ENCODE data around the gene ZNF638. TPM values are rescaled to one million over a fixed set of nuclear protein-coding genes. Genes with fewer than 3 reads are reported as not detected.
A peak's percentile ranks its signal among the peaks of the same experiment; 100 is the strongest.

ZNF638 gene
- total RNA-seq, 1 experiment from 2014 or later = 108 TPM

DNA sequence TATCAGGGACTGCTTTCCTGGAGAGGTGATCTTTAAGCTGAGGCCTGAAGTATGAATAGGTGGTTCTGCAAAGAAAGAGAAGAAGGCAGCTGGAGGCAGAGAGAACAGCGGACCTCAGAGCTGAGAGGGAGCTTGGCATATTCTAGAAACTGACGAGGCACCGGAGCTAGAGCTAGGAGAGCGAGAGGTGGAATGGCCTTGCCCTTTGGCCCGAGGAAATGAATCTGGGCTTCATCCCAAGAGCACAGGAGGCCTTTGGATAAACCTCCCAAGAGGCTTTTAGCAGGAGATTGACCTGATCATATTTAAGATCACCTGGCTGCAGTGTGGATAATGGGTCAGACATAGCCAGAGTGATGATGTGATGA lies 129.7 kb downstream of the ZNF638 start:
- Histone ChIP-seq H3K36me3 (ENCODE audit: control insufficient read depth in 1 of 2, insufficient read depth in 2 of 2, low read length in 2 of 2) (no peaks in the 10 kb centered on the region), H3K9me3 (ENCODE audit: control insufficient read depth in 1 of 2, insufficient read depth in 1 of 2, low read depth in 1 of 2, low read length in 2 of 2) (no peaks in the 10 kb centered on the region), H3K4me3 (replicated peaks in 1 of 2; ENCODE audit: low read depth in 1 of 2, low read length in 2 of 2) (no peak overlapping the region), H3K9ac (ENCODE audit: low read length) (no peak overlapping the region), H3K4me1 (ENCODE audit: control insufficient read depth in 1 of 2, insufficient read depth in 2 of 2, low read length in 2 of 2) (peaks cover 0 to 14% of the 10 kb centered on the region in 2 experiments; a peak in 1 of 4 replicates), H3K79me2 (ENCODE audit: insufficient read depth, low read length) (no peaks in the 10 kb centered on the region), H2AFZ (ENCODE audit: low read depth, low read length, poor library complexity, severe bottlenecking) (peak overlapping the region; percentile 46), H3K9me2 (ENCODE audit: insufficient read depth) (no peaks in the 10 kb centered on the region), H3K27ac (ENCODE audit: low read depth, low read length) (no peak overlapping the region), H4K20me1 (ENCODE audit: insufficient read depth) (no peaks in the 10 kb centered on the region), H3K4me2 (ENCODE audit: low read length) (no peak overlapping the region), H3K27me3 (ENCODE audit: insufficient read depth, low read length) (no peaks in the 10 kb centered on the region)
- ChIA-PET POLR2A (no interaction called here), RAD21 (ENCODE audit: low non-redundant PET in 1 of 2, low total read pairs in 2 of 2, uncharacterized antibody in 2 of 2, unreplicated experiment in 2 of 2) (interaction anchor here (1.1 to 2.6 kb wide), 5 partner anchors 15 to 236 kb away, joined by 3 to 23 read pairs (median 6); no protein-coding TSS in a partner anchor), CTCF (interaction anchor here (0.9 to 4.8 kb wide), 12 partner anchors 8 to 52 kb away, joined by 3 to 61 read pairs (median 6); no protein-coding TSS in a partner anchor)
- intact Hi-C loops (cut with micrococcal nuclease) = loop anchor here (1.0 kb wide), 1 partner anchor 49 kb away; no protein-coding TSS in a partner anchor
- DNase-seq (ENCODE audit: low read depth, low spot score) (no peak), ATAC-seq (0 out of 2 replicates have a peak, but pooled peaks have one; percentile 9)
- TF ChIP-seq EGR1 (IDR thresholded peaks at IDR 0.05; ENCODE audit: low read depth) (no peak), JUND (IDR thresholded peaks at IDR 0.05) (no peak), EZH2phosphoT487 (IDR thresholded peaks at IDR 0.05; ENCODE audit: borderline replicate concordance) (no peak)
- TF ChIP-seq, protein P1, sequence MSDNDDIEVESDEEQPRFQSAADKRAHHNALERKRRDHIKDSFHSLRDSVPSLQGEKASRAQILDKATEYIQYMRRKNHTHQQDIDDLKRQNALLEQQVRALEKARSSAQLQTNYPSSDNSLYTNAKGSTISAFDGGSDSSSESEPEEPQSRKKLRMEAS (IDR thresholded peaks at IDR 0.05) = no peak
- no TSS peak for BruUV-seq (replicated peaks)

DNA sequence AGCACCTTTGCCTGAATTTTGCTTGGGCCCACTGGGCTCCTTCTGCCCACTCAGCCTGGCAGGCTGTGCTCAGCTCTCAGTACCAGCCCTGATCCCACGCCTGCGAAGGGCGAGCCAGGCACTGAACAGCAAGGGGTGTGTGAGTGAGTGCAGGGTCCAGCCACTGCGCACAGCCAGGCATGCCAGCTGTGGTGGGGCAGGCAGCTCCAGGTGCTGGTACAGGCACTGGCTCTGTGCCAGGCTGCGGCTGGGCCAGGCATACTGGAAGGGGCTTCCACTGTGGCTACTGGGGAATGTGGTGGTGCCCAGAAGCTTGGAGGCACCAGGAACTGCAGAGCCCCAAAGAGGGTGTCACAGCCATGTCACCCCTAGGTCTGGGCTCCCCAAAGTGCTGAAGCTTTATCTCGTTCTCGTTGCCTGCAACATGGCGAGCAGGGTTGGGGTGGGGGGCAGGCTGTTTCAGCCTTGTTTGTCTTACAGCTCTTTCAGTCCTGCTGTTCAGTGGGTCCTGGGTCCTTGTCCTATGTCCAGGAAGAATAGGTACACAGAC lies 130.5 kb downstream of the ZNF638 start:
- no peaks in the 10 kb centered on the region for H4K20me1 ChIP-seq (ENCODE audit: insufficient read depth)
- ATAC-seq (no peak), DNase-seq (ENCODE audit: low read depth, low spot score) (no peak)
- H3K4me1 ChIP-seq (ENCODE audit: control insufficient read depth in 1 of 2, insufficient read depth in 2 of 2, low read length in 2 of 2) = peaks cover 0 to 22% of the 10 kb centered on the region in 2 experiments; a peak in 3 of 4 replicates
- intact Hi-C loops (cut with micrococcal nuclease) = no loop called here
- no peaks in the 10 kb centered on the region for H3K36me3 ChIP-seq (ENCODE audit: control insufficient read depth in 1 of 2, insufficient read depth in 2 of 2, low read length in 2 of 2)
- H3K79me2 ChIP-seq (ENCODE audit: insufficient read depth, low read length) = no peaks in the 10 kb centered on the region
- no peak overlapping the region for H2AFZ ChIP-seq (ENCODE audit: low read depth, low read length, poor library complexity, severe bottlenecking)
- no peak overlapping the region for H3K27ac ChIP-seq (ENCODE audit: low read depth, low read length)
- ChIA-PET CTCF (interaction anchor here (4.8 kb wide), 1 partner anchor 48 kb away, joined by 61 read pairs; no protein-coding TSS in a partner anchor), RAD21 (ENCODE audit: low non-redundant PET in 1 of 2, low total read pairs in 2 of 2, uncharacterized antibody in 2 of 2, unreplicated experiment in 2 of 2) (interaction anchor here in 1 of 2 experiments (2.6 kb wide), 1 partner anchor 48 kb away, joined by 23 read pairs; no protein-coding TSS in a partner anchor), POLR2A (interaction anchor here (0.9 kb wide), 1 partner anchor 48 kb away, joined by 3 read pairs; no protein-coding TSS in a partner anchor)
- no peak overlapping the region for H3K4me2 ChIP-seq (ENCODE audit: low read length)
- no peaks in the 10 kb centered on the region for H3K9me2 ChIP-seq (ENCODE audit: insufficient read depth)
- H3K9ac ChIP-seq (ENCODE audit: low read length) = no peak overlapping the region
- peaks cover 3% of the 10 kb centered on the region; the same call in 1 of the 2 replicates for H3K27me3 ChIP-seq (ENCODE audit: insufficient read depth, low read length)
- no TSS peak for BruUV-seq (replicated peaks)
- no peak overlapping the region for H3K4me3 ChIP-seq (replicated peaks in 1 of 2; ENCODE audit: low read depth in 1 of 2, low read length in 2 of 2)
- no peaks in the 10 kb centered on the region for H3K9me3 ChIP-seq (ENCODE audit: control insufficient read depth in 1 of 2, insufficient read depth in 1 of 2, low read depth in 1 of 2, low read length in 2 of 2)
- no peak for TF ChIP-seq CBX3 (IDR thresholded peaks at IDR 0.05; ENCODE audit: low read depth)
- TF ChIP-seq, protein P2, sequence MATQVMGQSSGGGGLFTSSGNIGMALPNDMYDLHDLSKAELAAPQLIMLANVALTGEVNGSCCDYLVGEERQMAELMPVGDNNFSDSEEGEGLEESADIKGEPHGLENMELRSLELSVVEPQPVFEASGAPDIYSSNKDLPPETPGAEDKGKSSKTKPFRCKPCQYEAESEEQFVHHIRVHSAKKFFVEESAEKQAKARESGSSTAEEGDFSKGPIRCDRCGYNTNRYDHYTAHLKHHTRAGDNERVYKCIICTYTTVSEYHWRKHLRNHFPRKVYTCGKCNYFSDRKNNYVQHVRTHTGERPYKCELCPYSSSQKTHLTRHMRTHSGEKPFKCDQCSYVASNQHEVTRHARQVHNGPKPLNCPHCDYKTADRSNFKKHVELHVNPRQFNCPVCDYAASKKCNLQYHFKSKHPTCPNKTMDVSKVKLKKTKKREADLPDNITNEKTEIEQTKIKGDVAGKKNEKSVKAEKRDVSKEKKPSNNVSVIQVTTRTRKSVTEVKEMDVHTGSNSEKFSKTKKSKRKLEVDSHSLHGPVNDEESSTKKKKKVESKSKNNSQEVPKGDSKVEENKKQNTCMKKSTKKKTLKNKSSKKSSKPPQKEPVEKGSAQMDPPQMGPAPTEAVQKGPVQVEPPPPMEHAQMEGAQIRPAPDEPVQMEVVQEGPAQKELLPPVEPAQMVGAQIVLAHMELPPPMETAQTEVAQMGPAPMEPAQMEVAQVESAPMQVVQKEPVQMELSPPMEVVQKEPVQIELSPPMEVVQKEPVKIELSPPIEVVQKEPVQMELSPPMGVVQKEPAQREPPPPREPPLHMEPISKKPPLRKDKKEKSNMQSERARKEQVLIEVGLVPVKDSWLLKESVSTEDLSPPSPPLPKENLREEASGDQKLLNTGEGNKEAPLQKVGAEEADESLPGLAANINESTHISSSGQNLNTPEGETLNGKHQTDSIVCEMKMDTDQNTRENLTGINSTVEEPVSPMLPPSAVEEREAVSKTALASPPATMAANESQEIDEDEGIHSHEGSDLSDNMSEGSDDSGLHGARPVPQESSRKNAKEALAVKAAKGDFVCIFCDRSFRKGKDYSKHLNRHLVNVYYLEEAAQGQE (IDR thresholded peaks at IDR 0.05; ENCODE audit: low read depth) = no peak
- TF ChIP-seq ZNF274 (IDR thresholded peaks at IDR 0.05; ENCODE audit: low read depth, low read length) = no peak
- no peak for TF ChIP-seq SIN3A (IDR thresholded peaks at IDR 0.05; ENCODE audit: low read depth)
- no peak for TF ChIP-seq ELF1 (IDR thresholded peaks at IDR 0.05; ENCODE audit: borderline replicate concordance, low read depth)
- TF ChIP-seq, protein P3, sequence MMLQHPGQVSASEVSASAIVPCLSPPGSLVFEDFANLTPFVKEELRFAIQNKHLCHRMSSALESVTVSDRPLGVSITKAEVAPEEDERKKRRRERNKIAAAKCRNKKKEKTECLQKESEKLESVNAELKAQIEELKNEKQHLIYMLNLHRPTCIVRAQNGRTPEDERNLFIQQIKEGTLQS (IDR thresholded peaks at IDR 0.05) = no peak
- TF ChIP-seq, protein P4, sequence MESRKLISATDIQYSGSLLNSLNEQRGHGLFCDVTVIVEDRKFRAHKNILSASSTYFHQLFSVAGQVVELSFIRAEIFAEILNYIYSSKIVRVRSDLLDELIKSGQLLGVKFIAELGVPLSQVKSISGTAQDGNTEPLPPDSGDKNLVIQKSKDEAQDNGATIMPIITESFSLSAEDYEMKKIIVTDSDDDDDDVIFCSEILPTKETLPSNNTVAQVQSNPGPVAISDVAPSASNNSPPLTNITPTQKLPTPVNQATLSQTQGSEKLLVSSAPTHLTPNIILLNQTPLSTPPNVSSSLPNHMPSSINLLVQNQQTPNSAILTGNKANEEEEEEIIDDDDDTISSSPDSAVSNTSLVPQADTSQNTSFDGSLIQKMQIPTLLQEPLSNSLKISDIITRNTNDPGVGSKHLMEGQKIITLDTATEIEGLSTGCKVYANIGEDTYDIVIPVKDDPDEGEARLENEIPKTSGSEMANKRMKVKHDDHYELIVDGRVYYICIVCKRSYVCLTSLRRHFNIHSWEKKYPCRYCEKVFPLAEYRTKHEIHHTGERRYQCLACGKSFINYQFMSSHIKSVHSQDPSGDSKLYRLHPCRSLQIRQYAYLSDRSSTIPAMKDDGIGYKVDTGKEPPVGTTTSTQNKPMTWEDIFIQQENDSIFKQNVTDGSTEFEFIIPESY (IDR thresholded peaks at IDR 0.05; ENCODE audit: extremely low read depth, insufficient replicate concordance, low read length) = no peak
- TF ChIP-seq CEBPB (IDR thresholded peaks at IDR 0.05; ENCODE audit: low read depth) = no peak
- TF ChIP-seq EZH2phosphoT487 (IDR thresholded peaks at IDR 0.05; ENCODE audit: borderline replicate concordance) = no peak
- TF ChIP-seq EGR1 (IDR thresholded peaks at IDR 0.05; ENCODE audit: low read depth) = no peak
- no peak for TF ChIP-seq TCF7L2 (IDR thresholded peaks at IDR 0.05; ENCODE audit: borderline replicate concordance, extremely low read depth, insufficient read depth, insufficient read length)
